ENCODE data around the gene MCC.

DNA sequence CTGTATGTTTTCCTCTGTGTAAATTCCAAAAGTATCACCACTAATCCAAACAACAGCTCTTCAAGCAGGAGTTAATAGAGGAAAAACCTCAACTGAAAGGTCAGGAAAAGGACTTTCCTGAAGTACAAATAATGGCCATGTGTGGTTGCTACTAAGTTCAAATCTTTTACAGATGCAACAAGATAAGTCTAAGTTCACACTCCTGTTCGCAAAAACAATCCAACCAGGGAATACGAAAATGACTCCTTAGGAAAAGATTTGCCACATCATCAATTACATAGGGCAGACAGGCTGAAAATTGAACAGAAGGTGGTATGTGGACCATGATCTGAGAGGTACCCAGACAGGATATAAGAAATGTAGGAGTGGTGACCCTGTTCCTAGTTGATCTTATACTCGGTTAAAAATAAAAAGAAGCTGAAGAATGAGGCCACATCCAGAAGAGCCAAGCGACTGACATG lies 263.6 kb downstream of the MCC start:
- TF ChIP-seq, protein P1, sequence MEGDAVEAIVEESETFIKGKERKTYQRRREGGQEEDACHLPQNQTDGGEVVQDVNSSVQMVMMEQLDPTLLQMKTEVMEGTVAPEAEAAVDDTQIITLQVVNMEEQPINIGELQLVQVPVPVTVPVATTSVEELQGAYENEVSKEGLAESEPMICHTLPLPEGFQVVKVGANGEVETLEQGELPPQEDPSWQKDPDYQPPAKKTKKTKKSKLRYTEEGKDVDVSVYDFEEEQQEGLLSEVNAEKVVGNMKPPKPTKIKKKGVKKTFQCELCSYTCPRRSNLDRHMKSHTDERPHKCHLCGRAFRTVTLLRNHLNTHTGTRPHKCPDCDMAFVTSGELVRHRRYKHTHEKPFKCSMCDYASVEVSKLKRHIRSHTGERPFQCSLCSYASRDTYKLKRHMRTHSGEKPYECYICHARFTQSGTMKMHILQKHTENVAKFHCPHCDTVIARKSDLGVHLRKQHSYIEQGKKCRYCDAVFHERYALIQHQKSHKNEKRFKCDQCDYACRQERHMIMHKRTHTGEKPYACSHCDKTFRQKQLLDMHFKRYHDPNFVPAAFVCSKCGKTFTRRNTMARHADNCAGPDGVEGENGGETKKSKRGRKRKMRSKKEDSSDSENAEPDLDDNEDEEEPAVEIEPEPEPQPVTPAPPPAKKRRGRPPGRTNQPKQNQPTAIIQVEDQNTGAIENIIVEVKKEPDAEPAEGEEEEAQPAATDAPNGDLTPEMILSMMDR (IDR thresholded peaks at IDR 0.05) = no peak
- TF ChIP-seq POLR2A (IDR thresholded peaks at IDR 0.05) = no peak
